K562 treated with DMSO at 1 percent for 24 hours (cell line): ENCODE data around the gene HSP90AA1. TPM values are rescaled to one million over a fixed set of nuclear protein-coding genes. Genes with fewer than 3 reads are reported as not detected.

Experiments
- total RNA-seq: library from RNA; unstranded; fragments of 300-600 nt; gene quantifications from 2 replicates; pipeline ENCODE4 v1.2.3, GENCODE V29; 2022; ENCODE audit warnings: low read depth; ENCODE audit not compliant: insufficient read depth

HSP90AA1 gene
- 383 and 426 TPM in 2 replicates for total RNA-seq

GRCh38 chr14:102086972-102087761, at the start of gene HSP90AA1:
TSS of gene HSP90AA1 (minus strand) at chr14:102087044. CDS start at chr14:102086378, 666 bp downstream.

Other genes with a start within 250 kb of the HSP90AA1 start
- 166 and 174 TPM in 2 replicates for gene DYNC1H1, start 122.5 kb downstream of the HSP90AA1 start, total RNA-seq
- gene WDR20, start 52.9 kb upstream of the HSP90AA1 start, total RNA-seq: 10.4 and 10.7 TPM in 2 replicates
- 8.6 and 10.0 TPM in 2 replicates for gene MOK, start 218.1 kb upstream of the HSP90AA1 start, total RNA-seq
- gene ZNF839, start 232.7 kb upstream of the HSP90AA1 start, total RNA-seq: 6.6 and 8.0 TPM in 2 replicates